K562 (cell line): ENCODE results near the gene TANGO6. TPM values are rescaled to one million over a fixed set of nuclear protein-coding genes. Genes with fewer than 3 reads are reported as not detected.

Source experiments
- ATAC-seq: fragments of 200-7000 bp; cut with Tn5 transposase; 3 replicates; pipeline ENCODE4 v1.9.1; 2020; ENCODE audit warnings: moderate library complexity
- BruUV-seq: library from RNA; stranded (reverse); fragments of 400-500 nt; replicated peaks from 2 replicates; lab custom pipeline; 2021; lab: Mats Ljungman, UMichigan
- CTCF ChIA-PET: fragments of 300-600 bp; formaldehyde crosslinking; extraction: SDS; loops from one replicate; lab custom pipeline; 2021; ENCODE audit warnings: low intra/inter-chr PET ratio; lab: Yijun Ruan, JAX
- POLR2A ChIA-PET: fragments of 300-600, 350-650 bp; sonication (Branson Sonifier 250); formaldehyde crosslinking; extraction: SDS; loops from one replicate; lab custom pipeline; 2021; ENCODE audit warnings: antibody characterized with exemption, inconsistent platforms; lab: Yijun Ruan, JAX
- DNase-seq, 4 experiments: peaks; one replicate each; pipeline versions ENCODE4 v3.0.0 to v3.0.0-alpha.2; 2011 to 2018; ENCODE audit warnings: low spot score in 3 of 4, mixed read lengths in 3 of 4; ENCODE audit errors: extremely low read depth in 1 of 4
- FAIRE-seq: peaks from 2 replicates; lab custom pipeline; 2011; peaks lifted over from hg19 to GRCh38; lab: Jason Lieb, UNC
- H2AFZ ChIP-seq: 2 replicates; pipeline ENCODE4 v1.6.0; 2011; ENCODE audit warnings: low read depth, low read length, control low read depth, inconsistent platforms
- H3K27ac ChIP-seq: fragments of 200-600 bp; 3 replicates; pipeline ENCODE4 v1.8.0; 2011; ENCODE audit warnings: low read depth, mild to moderate bottlenecking, control low read depth, inconsistent platforms, low read length, moderate library complexity, mixed read lengths; ENCODE audit errors: extremely low read depth
- H3K27me3 ChIP-seq, 2 experiments: fragments of 300-600 bp in 1 of 2; 2 replicates in 1 of 2; 3 replicates in 1 of 2; pipeline versions ENCODE4 v1.6.0 to v1.8.0; 2011; ENCODE audit warnings: inconsistent platforms in 2 of 2, low read length in 2 of 2, mild to moderate bottlenecking in 1 of 2, mixed read lengths in 1 of 2, moderate library complexity in 1 of 2; ENCODE audit not compliant: control insufficient read depth in 2 of 2, insufficient read depth in 2 of 2
- H3K36me3 ChIP-seq: fragments of 300-600 bp; 3 replicates; pipeline ENCODE4 v1.8.0; 2011; ENCODE audit warnings: mild to moderate bottlenecking, low read length, inconsistent platforms; ENCODE audit not compliant: control insufficient read depth, insufficient read depth
- H3K4me1 ChIP-seq, 2 experiments: fragments of 200-600 bp in 1 of 2; replicated peaks in 1 of 2; 2 replicates in 1 of 2; 3 replicates in 1 of 2; pipeline versions ENCODE4 v1.5.1 to v1.8.0; 2011; ENCODE audit warnings: inconsistent platforms in 2 of 2, low read length in 2 of 2, mild to moderate bottlenecking in 1 of 2, mixed read lengths in 1 of 2, moderate library complexity in 1 of 2; ENCODE audit not compliant: control insufficient read depth in 2 of 2, insufficient read depth in 2 of 2
- H3K4me2 ChIP-seq: 2 replicates; pipeline ENCODE4 v1.6.1; 2011; ENCODE audit warnings: low read length, control low read depth, inconsistent platforms, mixed read lengths; ENCODE audit not compliant: insufficient read depth
- H3K4me3 ChIP-seq: fragments of 200-600 bp; sonication (generic), shearing (Covaris generic); 2 replicates; pipeline ENCODE4 v1.5.1; 2016; ENCODE audit warnings: control low read depth, inconsistent platforms
- H3K79me2 ChIP-seq: fragments of 200-600 bp; 3 replicates; pipeline ENCODE4 v1.8.0; 2011; ENCODE audit warnings: low read length, inconsistent platforms; ENCODE audit not compliant: control insufficient read depth, insufficient read depth
- H3K9ac ChIP-seq, 2 experiments: 2 replicates each; pipeline versions ENCODE4 v1.6.0 to v1.6.1; 2011; ENCODE audit warnings: low read depth in 2 of 2, low read length in 2 of 2, control low read depth in 1 of 2, inconsistent platforms in 1 of 2, mild to moderate bottlenecking in 1 of 2, mixed read lengths in 1 of 2; ENCODE audit not compliant: insufficient read depth in 1 of 2
- H3K9me1 ChIP-seq: one replicate; pipeline ENCODE4 v1.6.0; 2011; ENCODE audit warnings: inconsistent platforms, mild to moderate bottlenecking, low read length, moderate library complexity; ENCODE audit not compliant: control insufficient read depth, insufficient read depth
- H3K9me3 ChIP-seq: replicated peaks from 2 replicates; pipeline ENCODE4 v1.5.1; 2011; ENCODE audit warnings: low read depth, low read length, inconsistent platforms; ENCODE audit not compliant: control insufficient read depth, insufficient read depth
- H4K20me1 ChIP-seq: replicated peaks from 2 replicates; pipeline ENCODE4 v1.6.1; 2011; ENCODE audit warnings: low read length, inconsistent platforms, mixed read lengths; ENCODE audit not compliant: control insufficient read depth, insufficient read depth
- E4F1 ChIP-seq: fragments of 250-450 bp; sonication (Bioruptor Pico); IDR thresholded peaks from 2 replicates; pipeline ENCODE4 v1.5.0; 2021; ENCODE audit warnings: mild to moderate bottlenecking, borderline replicate concordance
- FOXK1 ChIP-seq: sonication (generic); formaldehyde crosslinking; IDR thresholded peaks from 2 replicates; pipeline ENCODE4 v1.8.0; 2022; ENCODE audit warnings: missing genetic modification reagents, mild to moderate bottlenecking, borderline replicate concordance
- GATA2 ChIP-seq: sonication (generic); formaldehyde crosslinking; IDR thresholded peaks from 2 replicates; pipeline ENCODE4 v1.4.0; 2020; ENCODE audit warnings: mild to moderate bottlenecking, missing genetic modification reagents
- NCOR1 ChIP-seq: fragments of 450-650 bp; IDR thresholded peaks from 2 replicates; pipeline ENCODE4 v1.6.1; 2016; ENCODE audit warnings: mild to moderate bottlenecking, moderate library complexity
- ZNF121 ChIP-seq: sonication (generic); formaldehyde crosslinking; conservative IDR thresholded peaks from 2 replicates; pipeline ENCODE4 v1.8.0; 2022; ENCODE audit warnings: missing genetic modification reagents
- ZNF518B ChIP-seq: fragments of 250-450 bp; sonication (Bioruptor Pico); IDR thresholded peaks from 2 replicates; pipeline ENCODE4 v1.5.0; 2021; ENCODE audit warnings: mild to moderate bottlenecking, moderate library complexity
- WGBS: fragments of 100-300 bp; shearing (Covaris generic); methylation state at CpG from one replicate; pipeline ENCODE4 v1.1.6; 2016; ENCODE audit warnings: low coverage, mixed read lengths; ENCODE audit not compliant: insufficient coverage; ENCODE audit errors: missing lambda C conversion rate; 5-methylcytosine and 5-hydroxymethylcytosine counted together
- in situ Hi-C: fragments of 300-500 bp; cut with MboI; formaldehyde crosslinking; loops from 4 replicates; pipeline ENCODE4 v1.15.0; 2018; ENCODE audit warnings: inconsistent platforms, mixed read lengths
- intact Hi-C: fragments of 100-400 bp; cut with micrococcal nuclease; formaldehyde crosslinking; loops from 2 replicates; pipeline ENCODE4 v1.14.2; 2022
- polyA plus RNA-seq, 8 experiments: library from polyadenylated mRNA; depleted of rRNA in 4 of 8; stranded (reverse) in 5 of 8; unstranded in 3 of 8; fragments of >200 nt; fragmentation: Nextera tagmentation in 2 of 8; fragmentation: Illumina TruSeq in 1 of 8; extraction: Ambion mirVana in 2 of 8; extraction: Trizol in 1 of 8; gene quantifications; 2 replicates each; pipeline versions ENCODE4 v1.2.1 to v1.2.3, GENCODE V29; 2011 to 2014; ENCODE audit warnings: inconsistent platforms in 1 of 8, missing spikeins in 1 of 8
- total RNA-seq, 7 experiments: library from RNA; depleted of rRNA in 6 of 7; stranded (reverse); fragments of >200 nt in 6 of 7; fragmentation: Illumina TruSeq in 2 of 7; extraction: Trizol in 2 of 7; gene quantifications; 2 replicates each; pipeline versions ENCODE4 v1.2.1 to v1.2.3, GENCODE V29; 2011 to 2021; ENCODE audit warnings: low replicate concordance in 1 of 7

TANGO6 gene
- total and polyA plus RNA-seq, 9 of the 15 experiments (the other 6 are each of a cell fraction or from before 2014, with no cell fraction given): 1.6 to 15.2 (median 9.6) TPM

- BruUV-seq: no TSS peak
- intact Hi-C loops (no loop called here), in situ Hi-C loops (no loop called here)
- Histone ChIP-seq H3K9ac (peak overlapping the region in 1 of 2 experiments; percentile 50; a peak in 1 of 4 replicates), H2AFZ (no peak overlapping the region), H3K4me3 (no peak overlapping the region), H3K36me3 (no peaks in the 10 kb centered on the region), H3K9me1 (no peaks in the 10 kb centered on the region), H3K4me1 (peaks cover 11 to 13% of the 10 kb centered on the region in 2 experiments), H4K20me1 (0 out of 2 replicates have a peak, but pooled peaks cover 10% of the 10 kb centered on the region), H3K9me3 (no peaks in the 10 kb centered on the region), H3K79me2 (no peaks in the 10 kb centered on the region), H3K27ac (no peak overlapping the region), H3K4me2 (no peak overlapping the region), H3K27me3 (peaks cover 13 to 28% of the 10 kb centered on the region in 2 experiments)
- ChIA-PET CTCF (no interaction called here), POLR2A (interaction anchor here (0.5 to 1.6 kb wide), 4 partner anchors 10 to 102 kb away, joined by 3 to 11 read pairs (median 4); no protein-coding TSS in a partner anchor)
- no peak for TF ChIP-seq GATA2 (CRISPR knock-in tag)
- peak; percentile 75; the same call in 1 of the 2 replicates for TF ChIP-seq ZNF121 (CRISPR knock-in tag)
- no peak for FAIRE-seq
- 22% methylated on average over 4 of the region's 4 CpGs for WGBS
- no peak for DNase-seq
- no peak; the same call in 2 of the 3 replicates for ATAC-seq
These were observed 245.4 kb downstream of the TANGO6 start for GRCh38 chr16:69088684-69089083.

GRCh38 chr16:69089091-69089910, 246.0 kb downstream of the TANGO6 start:
- Histone ChIP-seq H3K9ac (peak overlapping the region in 1 of 2 experiments; percentile 74; a peak in 2 of 4 replicates), H4K20me1 (0 out of 2 replicates have a peak, but pooled peaks cover 10% of the 10 kb centered on the region), H3K27ac (no peak overlapping the region), H3K9me1 (no peaks in the 10 kb centered on the region), H3K79me2 (no peaks in the 10 kb centered on the region), H3K4me2 (no peak overlapping the region), H3K36me3 (no peaks in the 10 kb centered on the region), H3K4me3 (no peak overlapping the region), H3K27me3 (peaks cover 19 to 32% of the 10 kb centered on the region in 2 experiments), H3K4me1 (peaks cover 11 to 13% of the 10 kb centered on the region in 2 experiments), H3K9me3 (no peaks in the 10 kb centered on the region), H2AFZ (no peak overlapping the region)
- DNase-seq: peak; percentile 43 to 68 (median 61)
- FAIRE-seq: peak; percentile 89
- no TSS peak for BruUV-seq
- ATAC-seq: peak; percentile 69
- intact Hi-C loops (no loop called here), in situ Hi-C loops (no loop called here)
- WGBS: 8% methylated on average over 15 of the region's 16 CpGs
- ChIA-PET POLR2A (interaction anchor here (0.5 to 1.6 kb wide), 5 partner anchors 9 to 102 kb away, joined by 3 to 11 read pairs (median 4); no protein-coding TSS in a partner anchor), CTCF (no interaction called here)
- TF ChIP-seq ZNF518B (CRISPR knock-in tag): no peak
- TF ChIP-seq E4F1 (CRISPR knock-in tag): no peak
- peak; percentile 64 for TF ChIP-seq NCOR1
- no peak for TF ChIP-seq FOXK1 (CRISPR knock-in tag)
